ENCODE measurements around the gene SUSD5.
"Not testable (repeated sequence)": the region's sequence is repeated elsewhere in the genome, so short reads cannot be mapped to it uniquely, and the experiment has no call there.

SUSD5 gene

DNA sequence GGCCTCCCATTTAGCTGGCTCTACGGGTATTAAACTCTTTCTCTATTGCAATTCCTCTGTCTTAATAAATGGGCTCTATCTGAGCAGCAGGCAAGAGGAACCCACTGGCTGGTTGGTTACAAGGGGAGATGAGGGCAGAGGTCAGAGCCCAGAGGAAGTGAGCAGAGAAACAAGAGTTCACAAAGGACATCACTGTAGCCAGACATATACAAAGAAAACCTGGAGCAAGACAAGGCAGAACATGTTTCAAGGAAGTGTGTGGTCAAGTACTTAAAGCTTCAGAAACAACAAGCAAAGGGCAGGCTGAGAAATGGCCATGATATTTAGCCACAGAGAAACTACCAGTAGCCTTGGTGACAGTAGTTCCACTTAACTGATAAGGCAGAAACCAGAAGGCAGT is 24.3 kb downstream of the SUSD5 start:
- Histone ChIP-seq H3K27me3 (ENCODE audit: low read depth, low read length) (no peaks in the 10 kb centered on the region), H3K36me3 (ENCODE audit: control insufficient read depth in 1 of 2, insufficient read depth in 2 of 2, low read length in 2 of 2) (no peaks in the 10 kb centered on the region), H3K27ac (ENCODE audit: low read length) (no peak overlapping the region), H3K9me3 (ENCODE audit: control insufficient read depth in 1 of 2, low read length in 2 of 2) (peaks cover 0 to 3% of the 10 kb centered on the region in 2 donors), H3K4me3 (ENCODE audit: low read depth in 1 of 2, low read length in 2 of 2) (no peak overlapping the region), H3K4me1 (ENCODE audit: control insufficient read depth in 1 of 2, insufficient read depth in 2 of 2, low read length in 2 of 2) (no peaks in the 10 kb centered on the region)

DNA sequence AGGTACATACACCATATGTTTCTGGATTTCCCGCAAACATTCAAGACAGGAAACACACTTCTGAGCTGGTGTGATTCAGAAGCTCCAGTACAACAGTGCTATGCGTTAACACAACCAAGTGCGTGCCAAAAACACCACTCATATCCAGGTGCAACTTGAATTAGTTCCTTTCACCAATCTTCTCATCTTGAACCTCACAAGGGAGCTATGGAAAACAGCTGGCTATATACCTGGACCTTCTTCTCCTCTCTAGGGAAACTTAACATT is 31.3 kb downstream of the SUSD5 start:
- Histone ChIP-seq H3K36me3 (ENCODE audit: control insufficient read depth in 1 of 2, insufficient read depth in 2 of 2, low read length in 2 of 2) (no peaks in the 10 kb centered on the region), H3K4me1 (ENCODE audit: control insufficient read depth in 1 of 2, insufficient read depth in 2 of 2, low read length in 2 of 2) (no peaks in the 10 kb centered on the region), H3K27ac (ENCODE audit: low read length) (no peak overlapping the region), H3K27me3 (ENCODE audit: low read depth, low read length) (no peaks in the 10 kb centered on the region), H3K9me3 (ENCODE audit: control insufficient read depth in 1 of 2, low read length in 2 of 2) (peaks cover 0 to 2% of the 10 kb centered on the region in 2 donors), H3K4me3 (ENCODE audit: low read depth in 1 of 2, low read length in 2 of 2) (no peak overlapping the region)

DNA sequence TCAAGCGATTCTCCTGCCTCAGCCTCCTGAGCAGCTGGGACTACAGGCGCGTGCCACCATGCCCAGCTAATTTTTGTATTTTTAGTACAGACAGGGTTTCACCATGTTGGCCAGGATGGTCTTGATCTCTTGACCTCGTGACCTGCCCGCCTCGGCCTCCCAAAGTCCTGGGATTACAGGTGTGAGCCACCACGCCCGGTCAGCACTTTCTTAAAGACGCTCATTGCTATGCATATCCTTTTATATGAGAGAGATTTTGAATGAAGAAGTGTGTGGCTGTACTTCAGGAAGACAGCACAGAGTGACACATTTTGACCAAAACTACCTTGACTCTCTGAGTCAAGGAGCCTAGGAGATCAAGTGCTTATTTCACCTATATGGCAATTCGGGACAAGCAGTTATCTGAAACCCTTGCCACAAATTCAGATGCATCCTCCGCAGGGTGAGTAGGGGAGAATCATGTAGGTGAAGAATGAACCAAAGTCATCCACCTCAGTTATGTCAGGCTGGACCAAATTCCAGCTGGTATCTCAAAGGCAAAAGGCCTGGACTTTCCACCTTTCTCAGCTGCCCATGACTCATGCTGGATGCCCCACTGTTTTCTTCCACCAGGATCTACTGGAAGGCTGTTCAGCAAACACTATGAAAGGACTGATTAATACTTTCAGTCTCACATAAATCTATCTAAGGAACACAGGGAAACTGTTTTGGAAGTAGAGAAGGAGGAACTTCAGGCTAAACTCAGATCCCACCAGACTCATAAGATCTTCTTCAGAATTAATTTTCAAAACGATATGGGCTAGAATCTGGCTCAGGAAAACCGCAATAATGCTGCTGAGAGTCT is 31.9 kb downstream of the SUSD5 start:
- Histone ChIP-seq H3K36me3 (ENCODE audit: control insufficient read depth in 1 of 2, insufficient read depth in 2 of 2, low read length in 2 of 2) (no peaks in the 10 kb centered on the region), H3K27ac (ENCODE audit: low read length) (no peak overlapping the region), H3K4me3 (ENCODE audit: low read depth in 1 of 2, low read length in 2 of 2) (no peak overlapping the region), H3K9me3 (ENCODE audit: control insufficient read depth in 1 of 2, low read length in 2 of 2) (peaks cover 0 to 2% of the 10 kb centered on the region in 2 donors), H3K27me3 (ENCODE audit: low read depth, low read length) (no peaks in the 10 kb centered on the region), H3K4me1 (ENCODE audit: control insufficient read depth in 1 of 2, insufficient read depth in 2 of 2, low read length in 2 of 2) (no peaks in the 10 kb centered on the region)

DNA sequence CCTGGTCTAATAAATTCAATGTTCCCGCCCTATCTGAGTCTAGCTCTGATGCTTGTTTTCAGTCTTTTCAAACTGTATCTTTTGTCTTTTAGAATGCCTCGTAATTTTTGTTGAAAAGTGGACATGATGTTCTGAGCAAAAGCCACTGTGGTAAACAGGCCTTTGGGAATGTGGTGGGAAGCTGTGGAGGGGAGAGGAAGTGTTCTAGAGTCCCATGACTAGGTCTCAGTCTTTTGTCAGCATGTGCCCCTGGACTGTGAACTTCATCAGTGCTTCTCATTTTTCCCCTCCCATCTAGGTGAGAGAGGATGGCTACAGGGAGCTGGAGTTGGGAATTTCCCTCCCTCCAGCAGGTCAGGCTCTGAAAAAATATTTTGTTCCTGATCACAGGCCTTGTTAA is 33.7 kb downstream of the SUSD5 start:
- Histone ChIP-seq H3K36me3 (ENCODE audit: control insufficient read depth in 1 of 2, insufficient read depth in 2 of 2, low read length in 2 of 2) (no peaks in the 10 kb centered on the region), H3K27me3 (ENCODE audit: low read depth, low read length) (no peaks in the 10 kb centered on the region), H3K4me3 (ENCODE audit: low read depth in 1 of 2, low read length in 2 of 2) (no peak overlapping the region), H3K27ac (ENCODE audit: low read length) (no peak overlapping the region), H3K4me1 (ENCODE audit: control insufficient read depth in 1 of 2, insufficient read depth in 2 of 2, low read length in 2 of 2) (no peaks in the 10 kb centered on the region), H3K9me3 (ENCODE audit: control insufficient read depth in 1 of 2, low read length in 2 of 2) (peaks cover 0 to 2% of the 10 kb centered on the region in 2 donors)

DNA sequence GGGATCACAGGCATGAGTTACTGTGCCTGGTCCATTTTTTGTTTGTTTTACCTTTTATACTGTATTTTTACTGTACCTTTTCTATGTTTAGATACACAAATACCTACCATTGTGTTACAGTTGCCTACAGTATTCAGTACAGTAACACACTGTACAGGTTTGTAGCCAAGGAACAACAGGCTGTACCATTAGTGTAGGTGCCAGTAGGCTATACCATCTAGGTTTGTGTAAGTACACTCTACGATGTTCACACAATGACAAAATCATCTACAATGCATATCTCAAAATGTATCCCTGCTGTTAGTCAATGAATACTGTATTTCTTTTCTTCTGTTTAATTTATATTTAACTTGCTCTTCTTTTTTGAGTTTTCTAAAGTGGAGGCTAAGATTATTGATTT is 37.0 kb downstream of the SUSD5 start:
- H3K27ac ChIP-seq (ENCODE audit: low read length); H3K4me1 ChIP-seq (ENCODE audit: control insufficient read depth in 1 of 2, insufficient read depth in 2 of 2, low read length in 2 of 2); H3K36me3 ChIP-seq (ENCODE audit: control insufficient read depth in 1 of 2, insufficient read depth in 2 of 2, low read length in 2 of 2); H3K9me3 ChIP-seq (ENCODE audit: control insufficient read depth in 1 of 2, low read length in 2 of 2); H3K4me3 ChIP-seq (ENCODE audit: low read depth in 1 of 2, low read length in 2 of 2); H3K27me3 ChIP-seq (ENCODE audit: low read depth, low read length): not testable (repeated sequence)

DNA sequence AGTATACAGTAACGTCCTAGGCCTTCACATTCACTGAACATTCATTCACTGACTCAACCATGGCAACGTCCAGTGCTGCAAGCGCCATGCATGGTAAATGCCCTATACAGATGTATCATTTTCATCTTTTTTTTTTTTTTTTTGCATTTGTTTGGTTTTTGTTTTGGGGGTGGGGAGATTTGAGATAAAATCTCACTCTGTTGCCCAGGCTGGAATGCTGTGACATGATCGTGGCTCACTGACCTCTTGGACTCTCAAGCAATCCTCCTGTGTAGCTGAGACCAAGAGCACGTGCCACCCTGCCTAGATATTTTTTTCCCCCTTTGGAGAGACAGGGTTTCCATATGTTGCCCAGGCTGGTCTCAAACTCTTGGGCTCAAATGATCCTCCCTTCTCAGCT is 37.4 kb downstream of the SUSD5 start:
- no peak overlapping the region for H3K4me3 ChIP-seq (ENCODE audit: low read depth in 1 of 2, low read length in 2 of 2)
- no peaks in the 10 kb centered on the region for H3K4me1 ChIP-seq (ENCODE audit: control insufficient read depth in 1 of 2, insufficient read depth in 2 of 2, low read length in 2 of 2)
- no peaks in the 10 kb centered on the region for H3K27me3 ChIP-seq (ENCODE audit: low read depth, low read length)
- H3K36me3 ChIP-seq (ENCODE audit: control insufficient read depth in 1 of 2, insufficient read depth in 2 of 2, low read length in 2 of 2) = no peaks in the 10 kb centered on the region
- H3K9me3 ChIP-seq (ENCODE audit: control insufficient read depth in 1 of 2, low read length in 2 of 2) = peaks cover 2 to 3% of the 10 kb centered on the region in 2 donors
- H3K27ac ChIP-seq (ENCODE audit: low read length) = no peak overlapping the region

DNA sequence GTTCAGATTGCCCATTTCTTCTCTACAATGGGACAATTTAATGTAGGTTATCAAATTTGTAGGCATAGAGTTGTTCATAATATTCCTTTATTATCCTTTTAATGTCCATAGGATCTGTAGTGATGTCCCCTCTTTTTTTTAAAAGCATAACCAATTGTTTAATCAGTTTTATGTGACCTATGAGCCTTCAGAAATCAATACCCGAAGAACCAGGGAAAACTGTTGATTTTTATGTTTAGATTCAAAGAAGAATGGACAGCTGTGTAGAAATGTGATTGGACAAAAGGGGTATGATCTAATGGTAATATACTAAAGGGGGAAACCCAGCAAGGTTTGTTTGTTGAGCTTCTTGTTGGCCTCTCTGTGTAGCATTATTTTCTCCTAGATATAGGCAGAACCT is 39.5 kb downstream of the SUSD5 start:
- H3K4me3 ChIP-seq (ENCODE audit: low read depth in 1 of 2, low read length in 2 of 2) = no peak overlapping the region
- H3K27me3 ChIP-seq (ENCODE audit: low read depth, low read length) = no peaks in the 10 kb centered on the region
- peaks cover 2 to 3% of the 10 kb centered on the region in 2 donors for H3K9me3 ChIP-seq (ENCODE audit: control insufficient read depth in 1 of 2, low read length in 2 of 2)
- no peaks in the 10 kb centered on the region for H3K36me3 ChIP-seq (ENCODE audit: control insufficient read depth in 1 of 2, insufficient read depth in 2 of 2, low read length in 2 of 2)
- no peak overlapping the region for H3K27ac ChIP-seq (ENCODE audit: low read length)
- no peaks in the 10 kb centered on the region for H3K4me1 ChIP-seq (ENCODE audit: control insufficient read depth in 1 of 2, insufficient read depth in 2 of 2, low read length in 2 of 2)

DNA sequence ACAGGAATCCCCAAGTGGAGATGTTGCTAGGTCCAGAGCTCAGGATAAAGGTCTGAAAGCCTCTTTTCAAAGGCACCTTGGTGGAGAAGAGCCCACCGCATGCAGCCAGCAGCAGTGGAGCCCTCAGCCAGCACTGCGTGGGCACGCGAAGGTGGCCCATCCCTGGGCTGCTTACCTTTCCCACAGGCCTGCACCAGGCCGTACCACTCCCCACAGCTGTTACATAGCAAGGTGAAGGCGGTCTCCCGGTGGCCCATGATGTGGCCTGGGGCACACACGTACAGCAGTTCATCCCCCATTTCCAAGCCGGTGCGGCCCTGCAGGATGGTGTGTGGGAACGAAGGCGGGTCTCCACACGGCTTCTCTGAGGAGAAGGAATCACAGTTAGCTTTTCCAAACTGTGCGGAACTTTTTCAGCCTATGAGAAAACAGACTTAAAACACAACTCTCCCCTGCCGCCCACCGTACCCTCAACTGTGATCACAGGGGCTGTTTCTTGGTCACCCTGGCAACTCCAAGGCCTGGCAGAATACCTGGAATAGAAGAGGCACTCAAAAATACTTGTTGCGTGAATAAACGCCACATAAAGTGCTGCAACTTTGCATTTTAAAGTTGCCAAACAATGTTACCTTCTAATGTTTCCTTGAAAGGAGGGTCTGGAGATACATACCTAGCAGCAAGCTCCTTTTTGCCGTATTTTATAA is 43.7 kb downstream of the SUSD5 start:
- H3K9me3 ChIP-seq (ENCODE audit: control insufficient read depth in 1 of 2, low read length in 2 of 2) = peaks cover 0 to 3% of the 10 kb centered on the region in 2 donors
- H3K27ac ChIP-seq (ENCODE audit: low read length) = no peak overlapping the region
- H3K36me3 ChIP-seq (ENCODE audit: control insufficient read depth in 1 of 2, insufficient read depth in 2 of 2, low read length in 2 of 2) = no peaks in the 10 kb centered on the region
- H3K4me3 ChIP-seq (ENCODE audit: low read depth in 1 of 2, low read length in 2 of 2) = no peak overlapping the region
- no peaks in the 10 kb centered on the region for H3K4me1 ChIP-seq (ENCODE audit: control insufficient read depth in 1 of 2, insufficient read depth in 2 of 2, low read length in 2 of 2)
- no peaks in the 10 kb centered on the region for H3K27me3 ChIP-seq (ENCODE audit: low read depth, low read length)

DNA sequence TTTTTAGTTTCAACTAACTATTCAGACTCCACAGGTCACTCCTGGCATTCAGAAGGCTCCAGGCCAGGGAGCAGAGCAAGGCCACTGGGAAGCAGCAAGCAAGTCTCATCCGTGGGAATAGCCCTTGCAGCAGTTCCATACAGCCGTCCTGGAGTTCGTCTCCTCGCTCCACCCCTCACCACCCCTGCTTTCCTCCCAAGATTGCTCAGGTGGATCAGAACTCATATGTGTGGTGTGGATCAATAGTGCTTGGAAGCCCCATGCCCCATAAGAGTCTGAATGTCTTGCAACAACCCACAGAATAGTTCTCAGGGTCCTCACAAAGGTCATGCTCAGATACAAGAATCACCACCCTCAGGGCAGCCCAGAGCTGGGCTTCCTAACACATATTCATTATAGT is 44.5 kb downstream of the SUSD5 start:
- Histone ChIP-seq H3K27me3 (ENCODE audit: low read depth, low read length) (no peaks in the 10 kb centered on the region), H3K9me3 (ENCODE audit: control insufficient read depth in 1 of 2, low read length in 2 of 2) (no peaks in the 10 kb centered on the region), H3K36me3 (ENCODE audit: control insufficient read depth in 1 of 2, insufficient read depth in 2 of 2, low read length in 2 of 2) (no peaks in the 10 kb centered on the region), H3K4me3 (ENCODE audit: low read depth in 1 of 2, low read length in 2 of 2) (no peak overlapping the region), H3K4me1 (ENCODE audit: control insufficient read depth in 1 of 2, insufficient read depth in 2 of 2, low read length in 2 of 2) (no peaks in the 10 kb centered on the region), H3K27ac (ENCODE audit: low read length) (no peak overlapping the region)

DNA sequence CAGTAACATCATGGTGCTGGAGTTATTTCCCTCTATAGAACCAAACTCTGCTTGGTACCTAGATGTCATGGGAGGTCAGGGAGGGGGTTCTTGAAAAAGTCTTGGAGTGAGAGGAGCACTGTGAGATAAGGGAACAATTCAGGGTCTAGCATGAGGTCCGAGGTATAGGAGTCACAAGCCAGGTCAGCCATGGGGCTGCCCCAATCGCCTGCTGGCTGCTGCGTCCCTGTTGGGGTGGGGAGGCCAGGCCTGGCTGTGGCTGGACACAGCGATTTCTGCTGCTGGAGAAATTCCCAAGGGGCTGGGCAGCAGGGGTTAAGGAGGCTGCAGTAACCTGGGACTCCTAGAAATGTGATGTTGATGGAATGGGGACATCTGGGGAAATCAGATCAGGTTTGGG is 44.9 kb downstream of the SUSD5 start:
- Histone ChIP-seq H3K27me3 (ENCODE audit: low read depth, low read length) (no peaks in the 10 kb centered on the region), H3K4me3 (ENCODE audit: low read depth in 1 of 2, low read length in 2 of 2) (no peak overlapping the region), H3K36me3 (ENCODE audit: control insufficient read depth in 1 of 2, insufficient read depth in 2 of 2, low read length in 2 of 2) (no peaks in the 10 kb centered on the region), H3K9me3 (ENCODE audit: control insufficient read depth in 1 of 2, low read length in 2 of 2) (no peaks in the 10 kb centered on the region), H3K4me1 (ENCODE audit: control insufficient read depth in 1 of 2, insufficient read depth in 2 of 2, low read length in 2 of 2) (no peaks in the 10 kb centered on the region), H3K27ac (ENCODE audit: low read length) (no peak overlapping the region)

DNA sequence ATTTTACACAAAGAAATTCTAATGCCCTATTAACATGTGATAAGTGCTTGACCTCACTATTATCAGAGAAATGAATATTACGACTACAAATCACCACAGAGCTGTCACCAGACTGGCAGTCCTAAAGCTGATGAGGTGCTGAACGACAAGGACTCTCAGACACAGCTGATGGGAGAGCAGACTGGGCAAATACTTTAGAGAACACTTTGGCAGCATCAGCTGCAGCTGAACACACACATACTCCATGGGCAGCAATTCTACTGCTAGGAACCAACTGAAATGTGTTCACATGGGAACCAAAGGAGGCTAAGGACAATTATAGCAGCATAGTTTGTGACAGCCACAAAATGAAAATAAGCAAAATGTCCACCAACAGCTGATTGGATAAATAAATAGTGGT is 45.5 kb downstream of the SUSD5 start:
- Histone ChIP-seq H3K27me3 (ENCODE audit: low read depth, low read length) (no peaks in the 10 kb centered on the region), H3K4me1 (ENCODE audit: control insufficient read depth in 1 of 2, insufficient read depth in 2 of 2, low read length in 2 of 2) (peaks cover 0 to 3% of the 10 kb centered on the region in 2 donors), H3K36me3 (ENCODE audit: control insufficient read depth in 1 of 2, insufficient read depth in 2 of 2, low read length in 2 of 2) (no peaks in the 10 kb centered on the region), H3K27ac (ENCODE audit: low read length) (no peak overlapping the region), H3K9me3 (ENCODE audit: control insufficient read depth in 1 of 2, low read length in 2 of 2) (no peaks in the 10 kb centered on the region), H3K4me3 (ENCODE audit: low read depth in 1 of 2, low read length in 2 of 2) (no peak overlapping the region)

DNA sequence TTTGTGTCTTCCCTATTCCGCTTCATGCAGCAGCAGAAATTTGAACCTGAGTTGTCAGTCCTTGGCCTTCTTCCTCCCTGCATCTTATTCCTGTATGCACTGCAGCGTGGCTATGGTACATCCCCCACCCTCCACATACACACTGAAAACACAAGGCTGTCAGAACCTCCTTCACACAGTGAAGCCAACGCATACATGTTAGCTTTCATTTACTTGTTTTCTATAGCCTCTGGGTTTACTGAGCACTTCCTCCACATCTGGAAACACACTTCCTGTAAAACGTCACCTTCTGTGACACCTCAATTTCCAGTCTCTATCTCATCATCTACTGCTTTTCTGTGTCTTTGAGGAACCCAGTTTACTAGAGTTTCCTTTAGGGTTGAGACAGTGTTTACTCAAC is 47.0 kb downstream of the SUSD5 start:
- no peak overlapping the region for H3K4me3 ChIP-seq (ENCODE audit: low read depth in 1 of 2, low read length in 2 of 2)
- H3K27ac ChIP-seq (ENCODE audit: low read length) = no peak overlapping the region
- H3K9me3 ChIP-seq (ENCODE audit: control insufficient read depth in 1 of 2, low read length in 2 of 2) = no peaks in the 10 kb centered on the region
- no peaks in the 10 kb centered on the region for H3K36me3 ChIP-seq (ENCODE audit: control insufficient read depth in 1 of 2, insufficient read depth in 2 of 2, low read length in 2 of 2)
- no peaks in the 10 kb centered on the region for H3K27me3 ChIP-seq (ENCODE audit: low read depth, low read length)
- peaks cover 0 to 8% of the 10 kb centered on the region in 2 donors for H3K4me1 ChIP-seq (ENCODE audit: control insufficient read depth in 1 of 2, insufficient read depth in 2 of 2, low read length in 2 of 2)
